ENCODE measurements around the gene TCP10L. TPM values are rescaled to one million over a fixed set of nuclear protein-coding genes. Genes with fewer than 3 reads are reported as not detected.

The TCP10L gene
- total and polyA plus RNA-seq, 2 of the 4 experiments (the other 2 are of a cell fraction): 0.09 TPM; not detected in 1

GRCh38 chr21:32535612-32536011 is 49.7 kb downstream of the TCP10L start:
- no peak overlapping the region for H3K18ac ChIP-seq (ENCODE audit: low read depth, low read length)
- no peaks in the 10 kb centered on the region for H3K79me1 ChIP-seq (ENCODE audit: low read depth in 1 of 2, low read length in 2 of 2)
- H3K56ac ChIP-seq (ENCODE audit: extremely low read depth, insufficient read depth, low read length): no peak overlapping the region
- H3K4me1 ChIP-seq (ENCODE audit: control insufficient read depth, insufficient read depth, low read length): no peaks in the 10 kb centered on the region
- H2AFZ ChIP-seq (replicated peaks; ENCODE audit: low read length, poor library complexity): no peak overlapping the region
- no peak overlapping the region for H3K9ac ChIP-seq (ENCODE audit: low read depth, low read length)
- H3K27ac ChIP-seq (ENCODE audit: insufficient read depth, low read length): no peak overlapping the region
- dilution Hi-C loops (cut with HindIII; ENCODE audit: low sequenced_read_pairs, unreplicated experiment): no loop called here
- no peak overlapping the region for H2BK20ac ChIP-seq (ENCODE audit: low read depth, low read length)
- no peaks in the 10 kb centered on the region for H4K20me1 ChIP-seq (ENCODE audit: insufficient read depth, low read length)
- H2AK9ac ChIP-seq (replicated peaks; ENCODE audit: low read depth, low read length, poor library complexity): no peak overlapping the region
- no peak overlapping the region for H3K4me2 ChIP-seq (ENCODE audit: low read depth, low read length)
- no peak overlapping the region for H3K4me3 ChIP-seq (ENCODE audit: insufficient read depth, low read depth, low read length)
- H4K8ac ChIP-seq (ENCODE audit: low read depth in 2 of 2, low read length in 2 of 2): no peak overlapping the region
- BruUV-seq (replicated peaks): no TSS peak
- no peak overlapping the region for H3K14ac ChIP-seq (replicated peaks; ENCODE audit: low read depth, low read length)
- in situ Hi-C loops (cut with MboI; ENCODE audit: low sequenced_read_pairs): no loop called here
- no peaks in the 10 kb centered on the region for H3K36me3 ChIP-seq (ENCODE audit: control insufficient read depth, insufficient read depth, low read length)
- POLR2A ChIA-PET (ENCODE audit: unreplicated experiment): no interaction called here
- CTCF ChIA-PET: no interaction called here
- H2BK5ac ChIP-seq (ENCODE audit: low read depth, low read length, poor library complexity, severe bottlenecking): no peak overlapping the region
- intact Hi-C loops (cut with micrococcal nuclease): no loop called here
- ATAC-seq (ENCODE audit: low read depth): no peak
- H2BK120ac ChIP-seq (ENCODE audit: low read depth, low read length): no peak overlapping the region
- peaks cover 5% of the 10 kb centered on the region; the same call in 1 of the 2 replicates for H3K9me1 ChIP-seq (ENCODE audit: insufficient read depth, low read length)
- TF ChIP-seq USF2 (IDR thresholded peaks at IDR 0.05; ENCODE audit: low read depth, low read length): no peak
- TF ChIP-seq CEBPB (IDR thresholded peaks at IDR 0.05; ENCODE audit: low read depth, low read length): no peak
- TF ChIP-seq ELK1 (IDR thresholded peaks at IDR 0.05; ENCODE audit: borderline replicate concordance, low read depth, low read length): no peak
- TF ChIP-seq RAD21 (IDR thresholded peaks at IDR 0.05; ENCODE audit: low read length): no peak
- TF ChIP-seq FOS (IDR thresholded peaks at IDR 0.05; ENCODE audit: low read depth, low read length): no peak
- no peak for TF ChIP-seq CTCF (conservative IDR thresholded peaks at IDR 0.05; ENCODE audit: low read depth, low read length)
- TF ChIP-seq RCOR1 (IDR thresholded peaks at IDR 0.05; ENCODE audit: insufficient replicate concordance, low read length): no peak
- no peak for TF ChIP-seq CHD1 (IDR thresholded peaks at IDR 0.05; ENCODE audit: low read depth, low read length)
- no peak for TF ChIP-seq MAZ (IDR thresholded peaks at IDR 0.05; ENCODE audit: borderline replicate concordance, low read depth, low read length)
- TF ChIP-seq SMC3 (IDR thresholded peaks at IDR 0.05; ENCODE audit: low read depth, low read length): no peak
- TF ChIP-seq RFX5 (IDR thresholded peaks at IDR 0.05; ENCODE audit: low read depth, low read length): no peak
- TF ChIP-seq MXI1 (IDR thresholded peaks at IDR 0.05; ENCODE audit: borderline replicate concordance, low read depth, low read length): no peak
- H3K9me3 ChIP-seq (ENCODE audit: control insufficient read depth, insufficient read depth, low read length): no peaks in the 10 kb centered on the region; the same call in 1 of the 2 replicates
- no peak for DNase-seq
- H3K4ac ChIP-seq (ENCODE audit: low read depth, low read length): no peak overlapping the region
- no peak overlapping the region for H2AK5ac ChIP-seq (ENCODE audit: low read depth, low read length)
- peaks cover 2% of the 10 kb centered on the region; the same call in 1 of the 2 replicates for H3K27me3 ChIP-seq (ENCODE audit: control insufficient read depth, insufficient read depth, low read length)
- H3K23ac ChIP-seq (ENCODE audit: low read depth, low read length): no peak overlapping the region
- no peak overlapping the region for H4K5ac ChIP-seq (ENCODE audit: low read depth, low read length)
- H4K91ac ChIP-seq (ENCODE audit: insufficient read depth, low read depth, low read length): no peak overlapping the region
- no peak overlapping the region for H2BK15ac ChIP-seq (ENCODE audit: low read depth, low read length)
- WGBS, 2 experiments (ENCODE audit: extremely low coverage in 2 of 2, insufficient read length in 1 of 2): 68% methylated on average over 3 of the region's 7 CpGs; no CpG with 5 or more reads in 1 of the 2 experiments

All from IMR-90 (cell line).